ENCODE measurements around the gene RPS6KA2. TPM values are rescaled to one million over a fixed set of nuclear protein-coding genes. Genes with fewer than 3 reads are reported as not detected.

RPS6KA2 gene
- total and polyA plus RNA-seq, 2 donors (not counting 3 experiments of a cell fraction or from before 2014, with no cell fraction given), result 54.5 to 75.8 TPM

GRCh38 chr6:166583230-166583965 lies 43.7 kb downstream of the RPS6KA2 start:
- H3K36me3 ChIP-seq (ENCODE audit: control insufficient read depth in 2 of 2, extremely low read depth in 1 of 2, insufficient read depth in 2 of 2, low read length in 2 of 2), result no peaks in the 10 kb centered on the region
- no peak overlapping the region for H2AFZ ChIP-seq (ENCODE audit: low read depth, low read length)
- no TSS peak for BruUV-seq (replicated peaks)
- peaks cover 17% of the 10 kb centered on the region for H3K4me1 ChIP-seq (ENCODE audit: control insufficient read depth, extremely low read depth, insufficient read depth, low read length)
- intact Hi-C loops (cut with micrococcal nuclease), result no loop called here
- no peak overlapping the region for H3K4me3 ChIP-seq (replicated peaks in 1 of 3; ENCODE audit: insufficient read depth in 1 of 3, low read depth in 1 of 3, low read length in 3 of 3)
- no peaks in the 10 kb centered on the region for H3K9me1 ChIP-seq (replicated peaks; ENCODE audit: control insufficient read depth, extremely low read depth, insufficient read depth, low read length)
- H3K4me2 ChIP-seq (ENCODE audit: insufficient read depth, low read length), result no peak overlapping the region
- dilution Hi-C loops (cut with MboI; ENCODE audit: extremely low pct_ligation_motif_present, low sequenced_read_pairs), result no loop called here
- POLR2A ChIA-PET, result no interaction called here
- H3K79me2 ChIP-seq (ENCODE audit: control insufficient read depth, insufficient read depth, low read length), result no peaks in the 10 kb centered on the region
- no peaks in the 10 kb centered on the region for H3K9me3 ChIP-seq (replicated peaks; ENCODE audit: control insufficient read depth, insufficient read depth, low read length)
- CTCF ChIA-PET, result interaction anchor here (0.8 to 1.4 kb wide), 6 partner anchors 16 to 192 kb away, joined by 3 to 5 read pairs (median 4); partner anchors contain the start of gene RPS6KA2
- no peaks in the 10 kb centered on the region for H3K27me3 ChIP-seq (ENCODE audit: control insufficient read depth in 2 of 2, insufficient read depth in 2 of 2, low read length in 2 of 2)
- H3K9ac ChIP-seq (replicated peaks; ENCODE audit: extremely low read depth, insufficient read depth, low read length), result no peak overlapping the region
- H3K27ac ChIP-seq (ENCODE audit: insufficient read depth, low read depth, low read length), result no peak overlapping the region
- no peak for FAIRE-seq
- H4K20me1 ChIP-seq (replicated peaks; ENCODE audit: control insufficient read depth, extremely low read depth, insufficient read depth, low read length), result no peaks in the 10 kb centered on the region
- no peak for DNase-seq (ENCODE audit: low read depth, low spot score)
- no peak for TF ChIP-seq FOS (IDR thresholded peaks at IDR 0.05; ENCODE audit: borderline replicate concordance, insufficient read depth, low read length)

GRCh38 chr6:166582258-166582657 lies 44.8 kb downstream of the RPS6KA2 start:
- no peaks in the 10 kb centered on the region for H3K9me1 ChIP-seq (replicated peaks; ENCODE audit: control insufficient read depth, extremely low read depth, insufficient read depth, low read length)
- ChIA-PET POLR2A (no interaction called here), CTCF (interaction anchor here (0.7 to 1.1 kb wide), 2 partner anchors 16 to 188 kb away, joined by 3 read pairs; no protein-coding TSS in a partner anchor)
- peaks cover 7% of the 10 kb centered on the region for H3K4me1 ChIP-seq (ENCODE audit: control insufficient read depth, extremely low read depth, insufficient read depth, low read length)
- no TSS peak for BruUV-seq (replicated peaks)
- DNase-seq (ENCODE audit: low read depth, low spot score) (no peak), FAIRE-seq (no peak)
- intact Hi-C loops (cut with micrococcal nuclease) (no loop called here), dilution Hi-C loops (cut with MboI; ENCODE audit: extremely low pct_ligation_motif_present, low sequenced_read_pairs) (no loop called here)
- no peak overlapping the region for H2AFZ ChIP-seq (ENCODE audit: low read depth, low read length)
- H3K36me3 ChIP-seq (ENCODE audit: control insufficient read depth in 2 of 2, extremely low read depth in 1 of 2, insufficient read depth in 2 of 2, low read length in 2 of 2), result no peaks in the 10 kb centered on the region
- H3K9me3 ChIP-seq (replicated peaks; ENCODE audit: control insufficient read depth, insufficient read depth, low read length), result no peaks in the 10 kb centered on the region
- no peaks in the 10 kb centered on the region for H3K79me2 ChIP-seq (ENCODE audit: control insufficient read depth, insufficient read depth, low read length)
- H3K4me2 ChIP-seq (ENCODE audit: insufficient read depth, low read length), result no peak overlapping the region
- H3K27me3 ChIP-seq (ENCODE audit: control insufficient read depth in 2 of 2, insufficient read depth in 2 of 2, low read length in 2 of 2), result no peaks in the 10 kb centered on the region
- no peak for TF ChIP-seq EZH2 (IDR thresholded peaks at IDR 0.05; ENCODE audit: borderline replicate concordance, low read depth, low read length, severe bottlenecking)
- no peak for TF ChIP-seq POLR2A (IDR thresholded peaks at IDR 0.05; ENCODE audit: low read depth, low read length)
- no peak for TF ChIP-seq POLR2AphosphoS5 (IDR thresholded peaks at IDR 0.05; ENCODE audit: insufficient read depth, low read depth, low read length)
- no peak for TF ChIP-seq JUN (IDR thresholded peaks at IDR 0.05; ENCODE audit: borderline replicate concordance, insufficient read depth, insufficient read length, low read depth)
- TF ChIP-seq, protein P1, sequence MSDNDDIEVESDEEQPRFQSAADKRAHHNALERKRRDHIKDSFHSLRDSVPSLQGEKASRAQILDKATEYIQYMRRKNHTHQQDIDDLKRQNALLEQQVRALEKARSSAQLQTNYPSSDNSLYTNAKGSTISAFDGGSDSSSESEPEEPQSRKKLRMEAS (IDR thresholded peaks at IDR 0.05; ENCODE audit: insufficient read depth, insufficient read length), result no peak
- no peak for TF ChIP-seq GATA2 (IDR thresholded peaks at IDR 0.05; ENCODE audit: insufficient read depth, insufficient read length, low read depth, low read length)
- no peak for TF ChIP-seq FOS (IDR thresholded peaks at IDR 0.05; ENCODE audit: borderline replicate concordance, insufficient read depth, low read length)
- TF ChIP-seq CTCF (IDR thresholded peaks at IDR 0.05; ENCODE audit: extremely low read depth in 1 of 2, insufficient read depth in 1 of 2, low read depth in 1 of 2, low read length in 2 of 2), result no peak
- H3K9ac ChIP-seq (replicated peaks; ENCODE audit: extremely low read depth, insufficient read depth, low read length), result no peak overlapping the region
- H4K20me1 ChIP-seq (replicated peaks; ENCODE audit: control insufficient read depth, extremely low read depth, insufficient read depth, low read length), result no peaks in the 10 kb centered on the region
- no peak overlapping the region for H3K27ac ChIP-seq (ENCODE audit: insufficient read depth, low read depth, low read length)
- H3K4me3 ChIP-seq (replicated peaks in 1 of 3; ENCODE audit: insufficient read depth in 1 of 3, low read depth in 1 of 3, low read length in 3 of 3), result no peak overlapping the region

Data from endothelial cell of umbilical vein (primary cell).